MV-4-11 (cell line): Measurements from ENCODE around the gene GSTA3.
"Not testable (repeated sequence)": the region's sequence is repeated elsewhere in the genome, so short reads cannot be mapped to it uniquely, and the experiment has no call there.

Experiments used
- DNase-seq: peaks from one replicate; lab custom pipeline; 2025; lab: John Stamatoyannopoulos, UW

Gene GSTA3

GRCh38 chr6:52909531-52909930 is at the start of gene GSTA3:
Gene GSTA3 (minus strand): TSS chr6:52909698. CDS start chr6:52905834, 3,864 bp downstream.
- DNase-seq, result no peak

DNA sequence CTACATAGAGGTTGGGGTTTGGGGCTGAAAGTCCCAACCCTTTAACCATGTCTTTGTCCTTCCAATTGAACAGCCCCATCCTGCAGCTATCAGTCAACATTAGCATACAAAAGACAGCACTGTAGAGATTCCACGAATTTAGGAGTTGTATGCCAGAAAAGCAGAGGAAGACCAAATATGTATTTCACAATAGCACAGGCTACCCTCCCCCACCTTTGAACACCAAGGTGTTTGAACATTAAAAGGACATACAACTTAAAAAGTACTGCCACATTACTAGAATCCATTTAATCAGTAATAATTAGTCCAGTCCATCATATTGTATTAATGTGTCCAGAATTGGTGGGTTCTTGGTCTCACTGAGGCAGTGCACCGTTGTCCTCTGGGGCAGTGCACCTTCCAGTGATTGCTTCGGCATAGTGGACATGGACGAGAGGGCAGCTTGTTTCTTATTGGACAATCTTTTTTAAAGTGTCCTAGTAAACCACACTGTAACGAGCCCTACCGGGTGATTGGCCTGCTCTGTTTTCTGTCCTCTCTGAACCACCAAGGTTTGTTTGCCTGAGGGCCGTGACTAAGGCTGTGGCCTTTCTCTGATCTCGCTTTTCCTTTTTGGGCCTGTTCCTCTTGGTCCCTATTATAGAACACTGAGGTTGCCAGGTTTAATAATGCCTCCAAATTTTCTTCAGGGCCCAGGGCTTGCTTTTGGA is 49.2 kb upstream of the GSTA3 start:
- no peak for DNase-seq

DNA sequence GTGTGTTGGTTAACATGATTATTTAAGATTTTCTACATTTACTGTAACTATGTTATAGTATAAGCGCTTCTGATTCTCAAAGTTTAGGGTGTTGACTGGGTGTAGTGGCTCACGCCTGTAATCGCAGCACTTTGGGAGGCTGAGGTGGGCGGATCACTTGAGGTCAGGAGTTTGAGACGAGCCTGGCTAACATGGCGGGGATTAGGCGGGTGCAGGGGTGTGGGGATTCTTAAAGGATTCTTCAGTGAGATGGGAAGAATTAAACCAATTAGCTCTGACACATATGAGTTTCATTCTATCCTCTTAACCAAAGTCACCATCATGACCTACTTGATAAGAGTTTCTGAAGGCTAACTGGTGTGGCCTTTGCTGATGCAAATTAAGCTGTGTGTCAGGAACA is 46.4 kb upstream of the GSTA3 start:
- DNase-seq, result no peak

GRCh38 chr6:52953911-52954839 is 44.7 kb upstream of the GSTA3 start:
- no peak for DNase-seq

DNA sequence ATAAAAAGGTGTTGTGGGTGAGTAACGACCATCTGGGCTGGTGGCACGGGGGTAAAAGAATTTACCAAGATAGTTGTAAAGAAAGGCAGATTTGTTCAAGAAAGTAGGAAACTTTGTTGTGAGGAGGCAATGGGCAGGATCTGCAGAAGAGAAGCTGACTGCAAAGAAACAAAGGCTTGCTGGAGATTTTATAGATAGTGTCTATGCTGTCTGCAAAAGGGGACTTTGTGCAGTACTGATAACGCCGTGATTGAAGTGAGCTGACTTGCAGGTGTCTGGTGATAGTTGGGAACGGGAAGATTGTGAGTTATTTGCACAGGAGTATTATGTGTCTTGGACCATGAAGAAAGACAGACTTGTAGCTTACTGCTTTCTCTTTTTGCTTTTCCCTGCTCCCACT is 36.8 kb upstream of the GSTA3 start:
- DNase-seq, result no peak

DNA sequence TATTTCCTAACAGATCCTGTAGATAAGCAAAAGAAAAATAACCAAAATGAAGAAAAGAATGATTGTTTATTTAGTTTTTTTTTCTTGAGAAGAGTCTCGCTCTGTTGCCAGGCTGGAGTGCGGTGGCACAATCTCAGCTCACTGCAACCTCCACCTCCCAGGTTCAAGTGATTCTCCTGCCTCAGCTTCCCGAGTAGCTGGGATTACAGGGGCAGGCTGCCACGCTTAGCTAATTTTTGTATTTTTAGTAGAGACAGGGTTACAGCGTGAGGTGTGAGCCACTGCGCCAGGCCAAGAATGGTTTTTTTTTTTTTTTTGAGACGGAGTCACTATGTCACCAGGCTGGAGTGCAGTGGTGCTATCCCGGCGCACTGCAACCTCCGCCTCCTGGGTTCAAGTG is 33.3 kb upstream of the GSTA3 start:
- DNase-seq, result not testable (repeated sequence)

DNA sequence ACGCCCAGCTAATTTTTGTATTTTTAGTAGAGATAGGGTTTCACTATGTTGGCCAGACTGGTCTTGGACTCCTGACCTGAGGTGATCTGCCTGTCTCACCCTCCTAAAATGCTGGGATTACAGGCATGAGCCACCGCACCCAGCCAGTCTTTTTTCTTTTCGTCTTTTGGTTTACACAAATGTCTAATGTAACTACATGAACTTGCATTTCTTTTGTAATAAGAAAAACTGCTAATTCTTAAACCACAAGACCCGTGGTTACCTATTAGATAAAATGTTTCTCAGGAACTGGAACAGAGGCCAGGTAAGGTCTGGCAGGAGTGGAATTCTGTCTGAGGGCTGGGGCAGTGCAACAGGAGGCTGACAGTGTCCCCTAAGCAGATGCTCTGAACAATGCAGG is 32.7 kb upstream of the GSTA3 start:
- DNase-seq, result no peak

DNA sequence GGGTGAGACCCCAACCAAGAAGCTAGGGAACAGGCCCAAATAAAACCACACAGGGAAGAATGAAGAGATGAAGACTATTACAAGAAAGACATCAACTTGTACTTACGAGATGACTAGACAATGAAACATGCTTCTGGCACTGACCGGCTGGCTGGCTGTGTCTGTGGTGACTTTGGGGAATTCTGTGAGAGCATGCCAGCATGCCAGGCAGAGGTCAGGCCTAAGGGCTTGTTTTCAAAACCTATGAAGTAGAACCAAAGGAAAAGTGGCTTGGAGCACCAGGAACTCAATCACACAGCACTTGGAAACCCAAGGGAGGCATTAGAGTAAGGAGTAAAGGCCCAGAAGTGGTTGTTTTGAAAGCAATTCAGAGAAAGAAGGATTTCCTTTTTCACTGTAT is 28.4 kb upstream of the GSTA3 start:
- DNase-seq, result no peak

DNA sequence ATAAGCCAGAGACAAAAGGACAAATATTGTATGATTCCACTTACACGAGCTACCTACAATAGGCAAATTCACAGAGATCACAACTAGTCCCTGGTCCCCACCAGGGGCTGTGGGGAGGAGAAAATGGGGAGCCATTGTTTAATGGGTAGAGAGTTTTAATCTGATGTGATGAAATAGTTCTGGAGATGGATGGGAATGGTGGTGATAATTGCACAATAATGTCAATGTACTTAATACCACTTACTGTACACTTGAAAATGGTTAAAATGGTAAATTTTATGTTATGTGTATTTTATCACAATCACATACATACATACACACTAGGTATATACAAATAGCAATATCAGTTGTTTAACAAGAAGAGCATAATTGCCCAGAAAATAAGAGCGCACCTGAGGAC is 24.3 kb upstream of the GSTA3 start:
- DNase-seq, result no peak

GRCh38 chr6:52931351-52931750 is 21.9 kb upstream of the GSTA3 start:
- DNase-seq, result no peak

- no peak for DNase-seq
Observed at GRCh38 chr6:52929321-52930164, 20.0 kb upstream of the GSTA3 start.

DNA sequence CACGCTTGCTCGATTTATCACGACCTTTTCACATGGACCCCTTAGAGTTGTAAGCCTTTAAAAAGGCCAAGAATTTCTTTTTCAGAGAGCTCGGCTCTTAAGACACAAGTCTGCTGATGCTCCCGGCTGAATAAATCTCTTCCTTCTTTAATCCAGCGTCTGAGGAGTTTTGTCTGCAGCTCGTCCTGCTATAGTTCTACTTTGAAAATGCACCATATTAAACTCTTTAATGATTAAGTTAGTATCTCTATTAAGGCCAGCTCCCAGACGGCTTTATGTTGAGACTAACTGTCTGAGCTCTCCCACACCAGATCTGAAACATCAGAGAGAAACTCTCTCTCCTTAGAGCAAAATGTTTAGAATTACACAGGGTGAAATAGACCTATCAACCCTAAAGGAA is 18.0 kb upstream of the GSTA3 start:
- DNase-seq, result no peak

DNA sequence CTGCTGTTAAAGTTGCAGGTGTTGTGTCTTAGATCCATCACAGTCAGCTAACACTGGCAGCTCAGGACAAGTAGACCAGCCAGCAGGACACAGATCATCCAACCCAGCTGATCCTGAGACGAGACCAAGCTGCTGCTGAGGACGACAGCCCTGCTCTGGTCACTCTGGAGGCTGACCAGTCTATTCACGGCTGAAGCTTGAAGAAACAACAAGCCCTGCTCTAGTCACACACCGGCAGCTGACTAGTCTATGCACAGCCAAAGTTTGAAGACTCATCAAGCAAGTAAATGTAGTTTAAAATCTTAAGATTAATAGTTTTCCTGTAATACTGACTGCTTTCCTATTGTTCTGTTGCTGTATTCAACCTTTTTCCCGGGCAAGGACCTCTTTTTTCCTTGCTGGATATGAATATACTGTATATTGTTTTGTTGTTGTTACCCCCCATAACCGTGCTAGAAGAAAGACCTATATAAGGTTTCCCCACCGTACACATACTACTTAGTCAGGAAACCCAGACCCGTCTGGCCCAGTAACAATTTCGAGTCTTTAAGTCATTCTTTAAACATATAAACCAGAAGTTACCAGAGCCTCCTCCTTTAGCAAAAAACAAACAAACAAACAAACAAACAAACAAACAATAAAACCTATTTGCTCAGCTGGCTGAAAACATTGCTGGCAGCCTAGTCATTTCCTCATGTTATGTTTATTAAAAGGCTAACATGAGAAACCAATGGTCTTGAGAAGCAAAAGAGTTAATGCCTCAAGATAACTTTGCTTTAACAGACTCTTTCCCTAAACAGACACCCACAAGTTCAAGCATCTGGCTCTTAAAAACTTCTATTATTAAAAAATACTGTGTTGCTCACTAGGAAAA is 16.7 kb upstream of the GSTA3 start:
- no peak for DNase-seq

- DNase-seq, result no peak
Observed at GRCh38 chr6:52925042-52925441, 15.5 kb upstream of the GSTA3 start.

DNA sequence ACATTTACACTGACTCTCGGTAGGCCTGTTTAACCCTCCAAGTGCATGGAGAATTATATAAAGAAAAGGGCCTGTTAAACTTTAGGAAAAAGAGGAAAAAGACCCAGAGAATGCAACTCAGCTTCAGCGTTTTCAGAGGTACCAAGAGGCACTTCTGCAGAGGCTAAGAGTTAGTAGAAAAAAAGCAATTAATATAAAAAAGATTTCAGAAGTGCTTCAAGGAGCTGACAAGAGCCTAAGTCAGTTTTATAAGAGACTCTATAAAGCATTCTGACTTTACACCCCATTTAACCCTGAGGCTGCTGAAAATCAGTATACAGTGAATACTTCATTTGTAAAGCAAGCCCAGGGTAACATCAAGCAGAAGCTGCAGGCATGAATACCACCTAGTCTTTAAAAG is 14.2 kb upstream of the GSTA3 start:
- DNase-seq, result not testable (repeated sequence)

GRCh38 chr6:52922161-52922560 is 12.7 kb upstream of the GSTA3 start:
- DNase-seq, result no peak

DNA sequence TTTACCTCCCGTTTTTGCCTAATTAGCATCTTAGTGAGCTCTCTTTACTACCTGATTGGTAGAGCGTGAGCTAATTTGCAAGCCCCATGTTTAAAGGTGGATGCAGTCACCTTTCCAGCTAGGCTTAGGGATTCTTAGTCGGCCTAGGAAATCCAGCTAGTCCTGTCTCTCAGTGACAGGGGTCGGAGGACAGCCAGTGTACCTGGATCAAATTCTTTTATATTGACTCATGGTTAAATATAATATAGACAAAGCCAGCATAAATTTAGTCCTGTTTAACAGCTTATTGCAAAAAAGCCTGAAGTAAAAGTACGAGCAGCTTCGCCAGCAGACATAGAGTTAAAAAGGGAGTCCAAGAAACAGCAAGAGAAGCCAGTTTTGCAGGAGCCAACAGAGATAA is 12.2 kb upstream of the GSTA3 start:
- no peak for DNase-seq

- peak; percentile 39 for DNase-seq
Observed at GRCh38 chr6:52919511-52919910, 10.0 kb upstream of the GSTA3 start.

DNA sequence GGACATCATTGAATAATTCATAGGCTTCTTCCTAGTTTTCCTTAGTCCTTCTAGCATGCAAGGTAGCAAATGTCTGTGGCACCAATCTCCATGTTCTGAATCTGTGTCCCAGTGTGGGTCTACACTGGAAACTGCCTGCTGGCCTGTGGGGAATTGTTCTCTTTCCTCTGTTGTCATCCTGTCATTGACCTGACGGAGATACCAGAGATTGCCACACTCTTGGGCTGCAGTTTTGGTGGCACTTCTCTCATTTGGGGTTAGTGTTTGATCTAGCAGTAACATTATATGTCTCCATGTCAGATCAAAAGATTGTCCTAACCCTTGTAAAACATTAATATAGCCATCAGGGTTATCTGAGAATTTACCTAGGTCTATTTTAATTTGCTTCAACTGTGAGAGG is 9.3 kb upstream of the GSTA3 start:
- peak; percentile 5 for DNase-seq

DNA sequence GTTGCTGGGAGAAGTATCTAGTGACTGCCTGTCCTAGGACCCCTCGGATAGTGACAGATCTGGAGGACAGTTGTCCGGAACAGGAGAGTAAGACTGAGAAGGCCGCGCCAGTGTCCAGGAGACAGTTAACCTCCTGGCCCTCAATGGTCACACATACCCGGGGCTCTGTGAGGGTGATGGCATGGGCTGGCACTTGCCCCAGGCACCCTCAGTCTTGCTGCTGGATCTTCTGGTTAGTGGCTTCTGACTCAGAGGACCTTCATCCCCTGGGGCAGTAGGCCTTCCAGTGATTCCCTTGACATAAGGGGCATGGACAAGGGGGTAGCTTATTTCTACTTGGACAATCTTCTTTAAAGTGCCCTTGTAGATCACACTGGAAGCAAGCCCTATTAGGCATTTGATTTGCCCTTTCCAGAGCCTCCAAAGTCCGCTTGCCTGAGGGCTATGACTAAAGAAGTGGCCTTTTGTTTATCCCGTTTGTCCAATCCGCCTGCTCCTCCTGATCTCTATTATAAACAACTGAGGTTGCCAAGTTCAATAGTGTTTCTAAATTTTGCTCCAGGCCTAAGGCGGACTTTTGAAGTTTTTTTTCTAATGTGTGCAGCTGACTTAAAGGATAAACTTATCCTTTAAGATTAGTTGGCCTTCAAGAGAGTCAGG is 8.7 kb upstream of the GSTA3 start:
- not testable (repeated sequence) for DNase-seq

GRCh38 chr6:52914516-52914915 is 5.0 kb upstream of the GSTA3 start:
- DNase-seq, result no peak
